Liver (tissue), 9 donors: Measurements from ENCODE around the gene TMTC2. TPM values are rescaled to one million over a fixed set of nuclear protein-coding genes. Genes with fewer than 3 reads are reported as not detected.

Experiments
- DNase-seq: peaks from one replicate; pipeline ENCODE4 v3.0.0-alpha.2; 2017; ENCODE audit warnings: low spot score
- H3K27ac ChIP-seq, 2 donors: one replicate each; pipeline ENCODE4 v1.7.0; 2013; ENCODE audit warnings: inconsistent platforms in 2 of 2, low read length in 2 of 2, control low read depth in 1 of 2, low read depth in 1 of 2, mild to moderate bottlenecking in 1 of 2
- H3K27me3 ChIP-seq, 4 donors: one replicate each; pipeline versions ENCODE4 v1.6.1 to v1.7.0; 2013; ENCODE audit warnings: low read length in 3 of 4, inconsistent platforms in 1 of 4, mild to moderate bottlenecking in 1 of 4, moderate library complexity in 1 of 4; ENCODE audit not compliant: control insufficient read depth in 4 of 4, insufficient read depth in 4 of 4
- H3K36me3 ChIP-seq, 4 donors: one replicate each; pipeline versions ENCODE4 v1.6.1 to v1.7.0; 2013; ENCODE audit warnings: low read length in 3 of 4, mild to moderate bottlenecking in 3 of 4, low read depth in 1 of 4, moderate library complexity in 1 of 4; ENCODE audit not compliant: control insufficient read depth in 4 of 4, insufficient read depth in 3 of 4
- H3K4me1 ChIP-seq, 4 donors: one replicate each; pipeline versions ENCODE4 v1.6.1 to v1.7.0; 2013; ENCODE audit warnings: low read length in 3 of 4, mild to moderate bottlenecking in 3 of 4, moderate library complexity in 1 of 4; ENCODE audit not compliant: control insufficient read depth in 4 of 4, insufficient read depth in 4 of 4
- H3K4me3 ChIP-seq, 3 donors: one replicate each; pipeline versions ENCODE4 v1.6.1 to v1.7.0; 2013; ENCODE audit warnings: low read length in 3 of 3, control low read depth in 1 of 3, low read depth in 1 of 3, mild to moderate bottlenecking in 1 of 3
- H3K9ac ChIP-seq, 2 donors: one replicate each; pipeline ENCODE4 v1.7.0; 2013; ENCODE audit warnings: low read length in 2 of 2, mild to moderate bottlenecking in 2 of 2, moderate library complexity in 2 of 2, control low read depth in 1 of 2, low read depth in 1 of 2
- H3K9me3 ChIP-seq, 4 donors: one replicate each; pipeline versions ENCODE4 v1.6.1 to v1.7.0; 2013; ENCODE audit warnings: low read length in 3 of 4; ENCODE audit not compliant: control insufficient read depth in 4 of 4
- EGR1 ChIP-seq, 2 donors: IDR thresholded peaks; 2 replicates each; pipeline ENCODE4 v1.6.1; 2016 to 2018; ENCODE audit warnings: antibody characterized with exemption in 2 of 2, low read depth in 2 of 2
- FOXA1 ChIP-seq: IDR thresholded peaks from 2 replicates; pipeline ENCODE4 v1.6.1; 2016; ENCODE audit warnings: antibody characterized with exemption
- FOXA2 ChIP-seq: IDR thresholded peaks from 2 replicates; pipeline ENCODE4 v1.6.1; 2016; ENCODE audit warnings: antibody characterized with exemption
- GABPA ChIP-seq, 2 donors: IDR thresholded peaks in 1 of 2; conservative IDR thresholded peaks in 1 of 2; 2 replicates each; pipeline ENCODE4 v1.6.1; 2016; ENCODE audit warnings: antibody characterized with exemption in 2 of 2, mild to moderate bottlenecking in 1 of 2, moderate library complexity in 1 of 2
- HNF4A ChIP-seq, 2 donors: conservative IDR thresholded peaks; 2 replicates each; pipeline ENCODE4 v1.6.1; 2016; ENCODE audit warnings: antibody characterized with exemption in 2 of 2, mild to moderate bottlenecking in 2 of 2
- HNF4G ChIP-seq: IDR thresholded peaks from 2 replicates; pipeline ENCODE4 v1.6.1; 2016; ENCODE audit warnings: antibody characterized with exemption
- JUND ChIP-seq, 2 donors: IDR thresholded peaks; 2 replicates each; pipeline ENCODE4 v1.6.1; 2016; ENCODE audit warnings: antibody characterized with exemption in 2 of 2
- NR2F2 ChIP-seq: IDR thresholded peaks from 2 replicates; pipeline ENCODE4 v1.6.1; 2016; ENCODE audit warnings: antibody characterized with exemption
- RAD21 ChIP-seq, 2 donors: IDR thresholded peaks; 2 replicates each; pipeline ENCODE4 v1.6.1; 2016; ENCODE audit warnings: antibody characterized with exemption in 2 of 2, mild to moderate bottlenecking in 2 of 2
- RXRA ChIP-seq, 2 donors: IDR thresholded peaks; 2 replicates each; pipeline ENCODE4 v1.6.1; 2017 to 2018; ENCODE audit warnings: antibody characterized with exemption in 2 of 2, mild to moderate bottlenecking in 1 of 2
- SP1 ChIP-seq: IDR thresholded peaks from 2 replicates; pipeline ENCODE4 v1.6.1; 2018; ENCODE audit warnings: antibody characterized with exemption, mild to moderate bottlenecking
- TAF1 ChIP-seq: conservative IDR thresholded peaks from 2 replicates; pipeline ENCODE4 v1.6.1; 2016; ENCODE audit warnings: antibody characterized with exemption, mild to moderate bottlenecking
- YY1 ChIP-seq: IDR thresholded peaks from 2 replicates; pipeline ENCODE4 v1.6.1; 2016; ENCODE audit warnings: antibody characterized with exemption, mild to moderate bottlenecking
- WGBS: extraction: QIAGEN DNeasy Blood & Tissue Kit; methylation state at CpG from one replicate; pipeline ENCODE4 v1.1.7; 2013; 5-methylcytosine and 5-hydroxymethylcytosine counted together
- polyA plus RNA-seq, 2 donors: library from polyadenylated mRNA; stranded (reverse) in 1 of 2; unstranded in 1 of 2; fragments of 200-250 nt in 1 of 2; fragments of >200 nt in 1 of 2; fragmentation: Nextera tagmentation in 1 of 2; extraction: Ambion mirVana in 1 of 2; gene quantifications; one replicate each; pipeline versions ENCODE4 v1.2.1 to v1.2.3, GENCODE V29; 2013 to 2015
- total RNA-seq, 2 donors: library from RNA; depleted of rRNA; stranded (reverse); fragments of >200 nt; gene quantifications; one replicate each; pipeline ENCODE4 v1.2.3, GENCODE V29; 2014
- TF ChIP-seq, protein P1 (sequence below): fragments of 150-350 bp; IDR thresholded peaks from 2 replicates; pipeline ENCODE4 v1.5.1; 2017; ENCODE audit warnings: improper control_type of control experiment, low read depth, low read length; ENCODE audit not compliant: missing input control
- TF ChIP-seq, protein P2 (sequence below): IDR thresholded peaks from 2 replicates; pipeline ENCODE4 v1.6.1; 2016; ENCODE audit warnings: antibody characterized with exemption, mild to moderate bottlenecking
- TF ChIP-seq, protein P3 (sequence below): IDR thresholded peaks from 2 replicates; pipeline ENCODE4 v1.6.1; 2016; ENCODE audit warnings: antibody characterized with exemption
- TF ChIP-seq, protein P4 (sequence below): IDR thresholded peaks from 2 replicates; pipeline ENCODE4 v1.6.1; 2016; ENCODE audit warnings: antibody characterized with exemption
- TF ChIP-seq, protein P5 (sequence below): IDR thresholded peaks from 2 replicates; pipeline ENCODE4 v1.6.1; 2016; ENCODE audit warnings: antibody characterized with exemption
- donor health status: healthy.
- donor health status: healthy.
- donor health status: healthy.
- donor health status: healthy.
- donor health status: healthy.

TMTC2 gene
- total and polyA plus RNA-seq, 4 donors, result 0.36 to 3.0 (median 0.61) TPM

DNA sequence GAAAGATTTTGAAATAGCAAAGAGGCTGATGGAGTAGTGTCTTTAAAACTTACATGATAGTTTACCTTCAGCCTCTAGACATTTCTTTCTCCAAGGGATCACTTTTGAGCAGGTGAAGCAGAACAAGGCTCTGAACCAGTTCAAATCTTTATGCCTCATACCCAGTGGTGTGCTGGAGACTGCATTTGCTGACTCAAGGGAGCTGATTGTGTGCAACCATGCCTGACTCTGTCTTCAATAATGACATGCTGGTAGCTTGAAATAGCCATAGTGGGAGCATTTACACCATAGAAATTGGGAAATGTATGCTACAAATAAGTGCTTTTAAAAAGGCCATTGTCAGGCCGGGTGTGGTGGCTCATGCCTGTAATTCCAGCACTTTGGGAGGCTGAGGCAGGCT is 482.0 kb downstream of the TMTC2 start:
- no peak for DNase-seq
- H3K4me1 ChIP-seq, result no peaks in the 10 kb centered on the region
- no peak overlapping the region for H3K4me3 ChIP-seq

DNA sequence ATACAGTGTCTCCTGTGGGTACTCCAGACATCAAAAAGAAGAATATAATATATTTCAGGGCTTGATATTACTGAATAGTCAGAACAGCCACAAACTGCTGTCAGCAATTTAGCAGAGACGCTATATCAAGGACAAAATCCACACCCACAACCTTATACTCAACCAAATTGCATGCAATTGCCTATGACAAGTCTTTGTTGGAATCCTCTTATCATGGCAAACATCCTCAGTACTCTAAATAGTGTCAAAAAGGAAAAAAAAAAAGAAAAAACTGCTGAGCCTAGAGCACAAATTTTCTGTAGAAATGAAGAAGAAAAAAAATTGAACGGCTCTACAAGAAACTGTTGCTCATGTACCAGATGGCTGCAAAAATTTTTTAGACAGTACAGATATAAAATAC is 485.7 kb downstream of the TMTC2 start:
- no peaks in the 10 kb centered on the region for H3K4me1 ChIP-seq
- DNase-seq, result no peak
- 74% methylated on average over 2 of the region's 2 CpGs for WGBS
- H3K27ac ChIP-seq, result no peak overlapping the region
- no peaks in the 10 kb centered on the region for H3K27me3 ChIP-seq
- H3K36me3 ChIP-seq, result no peaks in the 10 kb centered on the region
- no peak overlapping the region for H3K9ac ChIP-seq
- no peaks in the 10 kb centered on the region for H3K9me3 ChIP-seq
- no peak overlapping the region for H3K4me3 ChIP-seq
- TF ChIP-seq, protein P1, sequence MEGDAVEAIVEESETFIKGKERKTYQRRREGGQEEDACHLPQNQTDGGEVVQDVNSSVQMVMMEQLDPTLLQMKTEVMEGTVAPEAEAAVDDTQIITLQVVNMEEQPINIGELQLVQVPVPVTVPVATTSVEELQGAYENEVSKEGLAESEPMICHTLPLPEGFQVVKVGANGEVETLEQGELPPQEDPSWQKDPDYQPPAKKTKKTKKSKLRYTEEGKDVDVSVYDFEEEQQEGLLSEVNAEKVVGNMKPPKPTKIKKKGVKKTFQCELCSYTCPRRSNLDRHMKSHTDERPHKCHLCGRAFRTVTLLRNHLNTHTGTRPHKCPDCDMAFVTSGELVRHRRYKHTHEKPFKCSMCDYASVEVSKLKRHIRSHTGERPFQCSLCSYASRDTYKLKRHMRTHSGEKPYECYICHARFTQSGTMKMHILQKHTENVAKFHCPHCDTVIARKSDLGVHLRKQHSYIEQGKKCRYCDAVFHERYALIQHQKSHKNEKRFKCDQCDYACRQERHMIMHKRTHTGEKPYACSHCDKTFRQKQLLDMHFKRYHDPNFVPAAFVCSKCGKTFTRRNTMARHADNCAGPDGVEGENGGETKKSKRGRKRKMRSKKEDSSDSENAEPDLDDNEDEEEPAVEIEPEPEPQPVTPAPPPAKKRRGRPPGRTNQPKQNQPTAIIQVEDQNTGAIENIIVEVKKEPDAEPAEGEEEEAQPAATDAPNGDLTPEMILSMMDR, result no peak
- TF ChIP-seq FOXA2 (no peak), FOXA1 (no peak), TAF1 (no peak), EGR1 (IDR thresholded peaks at IDR 0.05; ENCODE audit: low read depth in 2 of 2) (no peak)
- TF ChIP-seq, protein P2, sequence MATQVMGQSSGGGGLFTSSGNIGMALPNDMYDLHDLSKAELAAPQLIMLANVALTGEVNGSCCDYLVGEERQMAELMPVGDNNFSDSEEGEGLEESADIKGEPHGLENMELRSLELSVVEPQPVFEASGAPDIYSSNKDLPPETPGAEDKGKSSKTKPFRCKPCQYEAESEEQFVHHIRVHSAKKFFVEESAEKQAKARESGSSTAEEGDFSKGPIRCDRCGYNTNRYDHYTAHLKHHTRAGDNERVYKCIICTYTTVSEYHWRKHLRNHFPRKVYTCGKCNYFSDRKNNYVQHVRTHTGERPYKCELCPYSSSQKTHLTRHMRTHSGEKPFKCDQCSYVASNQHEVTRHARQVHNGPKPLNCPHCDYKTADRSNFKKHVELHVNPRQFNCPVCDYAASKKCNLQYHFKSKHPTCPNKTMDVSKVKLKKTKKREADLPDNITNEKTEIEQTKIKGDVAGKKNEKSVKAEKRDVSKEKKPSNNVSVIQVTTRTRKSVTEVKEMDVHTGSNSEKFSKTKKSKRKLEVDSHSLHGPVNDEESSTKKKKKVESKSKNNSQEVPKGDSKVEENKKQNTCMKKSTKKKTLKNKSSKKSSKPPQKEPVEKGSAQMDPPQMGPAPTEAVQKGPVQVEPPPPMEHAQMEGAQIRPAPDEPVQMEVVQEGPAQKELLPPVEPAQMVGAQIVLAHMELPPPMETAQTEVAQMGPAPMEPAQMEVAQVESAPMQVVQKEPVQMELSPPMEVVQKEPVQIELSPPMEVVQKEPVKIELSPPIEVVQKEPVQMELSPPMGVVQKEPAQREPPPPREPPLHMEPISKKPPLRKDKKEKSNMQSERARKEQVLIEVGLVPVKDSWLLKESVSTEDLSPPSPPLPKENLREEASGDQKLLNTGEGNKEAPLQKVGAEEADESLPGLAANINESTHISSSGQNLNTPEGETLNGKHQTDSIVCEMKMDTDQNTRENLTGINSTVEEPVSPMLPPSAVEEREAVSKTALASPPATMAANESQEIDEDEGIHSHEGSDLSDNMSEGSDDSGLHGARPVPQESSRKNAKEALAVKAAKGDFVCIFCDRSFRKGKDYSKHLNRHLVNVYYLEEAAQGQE, result no peak

More for the DNA sequence above, 482.0 kb downstream of the TMTC2 start:
- TF ChIP-seq, protein P3, sequence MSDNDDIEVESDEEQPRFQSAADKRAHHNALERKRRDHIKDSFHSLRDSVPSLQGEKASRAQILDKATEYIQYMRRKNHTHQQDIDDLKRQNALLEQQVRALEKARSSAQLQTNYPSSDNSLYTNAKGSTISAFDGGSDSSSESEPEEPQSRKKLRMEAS, result no peak
- no peak for TF ChIP-seq YY1
- no peak for TF ChIP-seq SP1
- TF ChIP-seq, protein P4, sequence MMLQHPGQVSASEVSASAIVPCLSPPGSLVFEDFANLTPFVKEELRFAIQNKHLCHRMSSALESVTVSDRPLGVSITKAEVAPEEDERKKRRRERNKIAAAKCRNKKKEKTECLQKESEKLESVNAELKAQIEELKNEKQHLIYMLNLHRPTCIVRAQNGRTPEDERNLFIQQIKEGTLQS, result no peak
- TF ChIP-seq FOXA1, result no peak
- TF ChIP-seq RXRA (IDR thresholded peaks at IDR 0.05), result no peak
- TF ChIP-seq NR2F2, result no peak
- no peak for TF ChIP-seq HNF4G
- TF ChIP-seq, protein P2, result no peak
- TF ChIP-seq TAF1, result no peak
- TF ChIP-seq GABPA (IDR thresholded peaks at IDR 0.05 in 1 of 2, conservative IDR thresholded peaks at IDR 0.05 in 1 of 2), result no peak
- TF ChIP-seq HNF4A (conservative IDR thresholded peaks at IDR 0.05), result no peak
- TF ChIP-seq FOXA2, result no peak
- TF ChIP-seq, protein P1, result no peak
- no peak for TF ChIP-seq EGR1 (IDR thresholded peaks at IDR 0.05; ENCODE audit: low read depth in 2 of 2)
- TF ChIP-seq RAD21 (IDR thresholded peaks at IDR 0.05), result no peak
- TF ChIP-seq, protein P5, sequence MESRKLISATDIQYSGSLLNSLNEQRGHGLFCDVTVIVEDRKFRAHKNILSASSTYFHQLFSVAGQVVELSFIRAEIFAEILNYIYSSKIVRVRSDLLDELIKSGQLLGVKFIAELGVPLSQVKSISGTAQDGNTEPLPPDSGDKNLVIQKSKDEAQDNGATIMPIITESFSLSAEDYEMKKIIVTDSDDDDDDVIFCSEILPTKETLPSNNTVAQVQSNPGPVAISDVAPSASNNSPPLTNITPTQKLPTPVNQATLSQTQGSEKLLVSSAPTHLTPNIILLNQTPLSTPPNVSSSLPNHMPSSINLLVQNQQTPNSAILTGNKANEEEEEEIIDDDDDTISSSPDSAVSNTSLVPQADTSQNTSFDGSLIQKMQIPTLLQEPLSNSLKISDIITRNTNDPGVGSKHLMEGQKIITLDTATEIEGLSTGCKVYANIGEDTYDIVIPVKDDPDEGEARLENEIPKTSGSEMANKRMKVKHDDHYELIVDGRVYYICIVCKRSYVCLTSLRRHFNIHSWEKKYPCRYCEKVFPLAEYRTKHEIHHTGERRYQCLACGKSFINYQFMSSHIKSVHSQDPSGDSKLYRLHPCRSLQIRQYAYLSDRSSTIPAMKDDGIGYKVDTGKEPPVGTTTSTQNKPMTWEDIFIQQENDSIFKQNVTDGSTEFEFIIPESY, result no peak
- TF ChIP-seq JUND (IDR thresholded peaks at IDR 0.05), result no peak
- Histone ChIP-seq H3K27ac (no peak overlapping the region), H3K9me3 (no peaks in the 10 kb centered on the region), H3K9ac (no peak overlapping the region), H3K36me3 (no peaks in the 10 kb centered on the region), H3K27me3 (no peaks in the 10 kb centered on the region)
- 81% methylated on average over 1 of the region's 1 CpG for WGBS
